Astrocyte (in vitro differentiated cells and primary cell): Measurements from ENCODE around the gene ITPRIPL2.

Source experiments
- CTCF ChIP-seq: IDR thresholded peaks from 2 replicates; pipeline ENCODE4 v1.5.1; 2011; ENCODE audit warnings: low read depth, mild to moderate bottlenecking, inconsistent platforms, low read length, moderate library complexity; ENCODE audit not compliant: insufficient read depth
- EZH2 ChIP-seq: IDR thresholded peaks from 2 replicates; pipeline ENCODE4 v1.6.1; 2012; ENCODE audit warnings: mild to moderate bottlenecking, low read length, inconsistent platforms; ENCODE audit not compliant: insufficient read depth

- TF ChIP-seq CTCF (no peak), EZH2 (no peak)
Observed at GRCh38 chr16:19162085-19162484, 48.3 kb downstream of the ITPRIPL2 start.
